Neural crest cell (in vitro differentiated cells): ENCODE measurements around the gene TMEM80. TPM values are rescaled to one million over a fixed set of nuclear protein-coding genes. Genes with fewer than 3 reads are reported as not detected.
A peak's percentile ranks its signal among the peaks of the same experiment; 100 is the strongest.

ENCODE experiments used
- DNase-seq: peaks from one replicate; pipeline ENCODE4 v3.0.0; 2021; ENCODE audit warnings: low read depth, mixed read lengths, low spot score
- H3K27ac Mint-ChIP-seq: one replicate; pipeline ENCODE4 v1.8.0; 2021; ENCODE audit warnings: mild to moderate bottlenecking, mixed read lengths; ENCODE audit not compliant: unreplicated experiment
- H3K27me3 Mint-ChIP-seq: 2 replicates; pipeline ENCODE4 v1.8.0; 2021; ENCODE audit warnings: low read depth, mild to moderate bottlenecking, mixed read lengths
- H3K36me3 Mint-ChIP-seq: 2 replicates; pipeline ENCODE4 v1.8.0; 2021; ENCODE audit warnings: low read depth, mild to moderate bottlenecking, mixed read lengths
- H3K4me1 Mint-ChIP-seq: 2 replicates; pipeline ENCODE4 v1.8.0; 2021; ENCODE audit warnings: mixed read lengths
- H3K4me3 Mint-ChIP-seq: one replicate; pipeline ENCODE4 v1.8.0; 2021; ENCODE audit warnings: mild to moderate bottlenecking, mixed read lengths
- H3K9me3 Mint-ChIP-seq: 2 replicates; pipeline ENCODE4 v1.8.0; 2021; ENCODE audit warnings: mixed read lengths
- CTCF ChIP-seq: fragments of 200-600 bp; sonication (generic); conservative IDR thresholded peaks from 2 replicates; pipeline ENCODE4 v1.5.0; 2021; ENCODE audit warnings: antibody characterized with exemption, mild to moderate bottlenecking
- total RNA-seq: library from RNA; stranded (reverse); gene quantifications from 2 replicates; pipeline ENCODE4 v1.2.1, GENCODE V29; 2021

Gene TMEM80
- total RNA-seq, 1 donor from 2014 or later: 26.8 TPM

GRCh38 chr11:699116-699508 lies 3.5 kb downstream of the TMEM80 start:
- DNase-seq: no peak
- H3K4me1 Mint-ChIP-seq: peaks cover 18% of the 10 kb centered on the region
- H3K9me3 Mint-ChIP-seq: no peaks in the 10 kb centered on the region
- no peaks in the 10 kb centered on the region for H3K36me3 Mint-ChIP-seq
- peak overlapping the region; percentile 59 for H3K4me3 Mint-ChIP-seq
- H3K27me3 Mint-ChIP-seq: peaks cover 2% of the 10 kb centered on the region
- no peak overlapping the region for H3K27ac Mint-ChIP-seq
- TF ChIP-seq CTCF: no peak

DNA sequence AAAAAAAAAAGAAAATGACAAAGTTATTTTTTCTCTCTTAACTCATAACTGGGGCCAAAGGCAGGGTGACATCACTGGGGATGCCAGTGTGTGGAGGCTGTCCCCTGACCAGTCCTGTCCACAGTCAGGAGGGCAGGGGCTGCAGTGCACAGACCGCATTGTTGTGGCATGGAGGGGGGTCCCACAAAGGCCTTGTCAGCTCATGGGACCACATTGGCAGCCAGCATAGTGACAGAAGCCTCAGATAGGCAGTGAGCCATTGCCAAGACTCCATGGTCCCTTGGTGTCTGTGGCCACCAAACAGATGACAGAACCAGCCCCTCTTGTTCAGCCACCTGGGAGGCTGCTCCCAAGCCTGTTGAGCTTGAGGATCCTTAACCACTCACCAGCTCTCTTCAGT lies 4.1 kb downstream of the TMEM80 start:
- Mint-ChIP-seq H3K27me3 (peaks cover 6% of the 10 kb centered on the region), H3K27ac (no peak overlapping the region), H3K4me1 (peaks cover 18% of the 10 kb centered on the region), H3K4me3 (peak overlapping the region; percentile 44), H3K36me3 (no peaks in the 10 kb centered on the region), H3K9me3 (no peaks in the 10 kb centered on the region)
- TF ChIP-seq CTCF: no peak
- no peak for DNase-seq

GRCh38 chr11:701741-702461 lies 6.3 kb downstream of the TMEM80 start:
- no peak for TF ChIP-seq CTCF
- Mint-ChIP-seq H3K4me3 (peak overlapping the region; percentile 23), H3K9me3 (no peaks in the 10 kb centered on the region), H3K27ac (no peak overlapping the region), H3K36me3 (no peaks in the 10 kb centered on the region), H3K27me3 (peaks cover 17% of the 10 kb centered on the region), H3K4me1 (peaks cover 14% of the 10 kb centered on the region)
- no peak for DNase-seq

GRCh38 chr11:702462-703461 lies 7.1 kb downstream of the TMEM80 start:
- DNase-seq: no peak
- Mint-ChIP-seq H3K27me3 (peaks cover 26% of the 10 kb centered on the region), H3K4me1 (peaks cover 6% of the 10 kb centered on the region), H3K36me3 (no peaks in the 10 kb centered on the region), H3K4me3 (no peak overlapping the region), H3K27ac (no peak overlapping the region), H3K9me3 (no peaks in the 10 kb centered on the region)
- TF ChIP-seq CTCF: no peak

DNA sequence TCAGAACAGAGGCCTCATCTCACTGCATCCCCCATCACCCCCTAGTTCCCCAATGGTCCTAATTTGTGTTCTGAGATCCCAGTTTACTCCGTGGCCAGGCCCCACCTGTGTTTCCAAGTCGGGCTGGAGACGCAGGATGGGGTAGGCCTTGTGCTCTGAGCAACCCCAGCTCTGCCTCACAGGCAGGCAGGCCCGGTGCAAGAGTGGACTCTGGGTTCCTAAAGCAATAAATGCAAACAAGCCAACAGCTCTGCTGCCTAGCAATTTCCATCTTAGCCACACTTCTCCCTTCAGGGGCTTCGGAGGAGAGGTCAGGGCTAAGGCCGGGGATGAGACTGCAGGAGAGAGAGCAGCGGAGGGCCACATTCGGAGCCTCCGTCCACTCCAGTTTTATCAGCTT lies 7.9 kb downstream of the TMEM80 start:
- Mint-ChIP-seq H3K27me3 (peaks cover 31% of the 10 kb centered on the region), H3K9me3 (no peaks in the 10 kb centered on the region), H3K36me3 (no peaks in the 10 kb centered on the region), H3K4me3 (peak overlapping the region; percentile 49), H3K4me1 (no peaks in the 10 kb centered on the region), H3K27ac (no peak overlapping the region)
- TF ChIP-seq CTCF: no peak
- DNase-seq: no peak
